Measurements from ENCODE around the gene SLC30A4. TPM values are rescaled to one million over a fixed set of nuclear protein-coding genes. Genes with fewer than 3 reads are reported as not detected.

Gene SLC30A4
- total and polyA plus RNA-seq, 2 of the 4 experiments (the other 2 are of a cell fraction), result 2.1 to 5.6 TPM

- Histone ChIP-seq H2BK15ac (ENCODE audit: low read depth, low read length) (no peak overlapping the region), H3K27ac (ENCODE audit: insufficient read depth, low read length) (no peak overlapping the region), H3K14ac (replicated peaks; ENCODE audit: low read depth, low read length) (no peak overlapping the region), H3K36me3 (ENCODE audit: control insufficient read depth, insufficient read depth, low read length) (no peaks in the 10 kb centered on the region), H2AK9ac (replicated peaks; ENCODE audit: low read depth, low read length, poor library complexity) (no peak overlapping the region), H3K23ac (ENCODE audit: low read depth, low read length) (no peak overlapping the region), H2BK5ac (ENCODE audit: low read depth, low read length, poor library complexity, severe bottlenecking) (no peak overlapping the region), H3K56ac (ENCODE audit: extremely low read depth, insufficient read depth, low read length) (no peak overlapping the region), H3K4me1 (ENCODE audit: control insufficient read depth, insufficient read depth, low read length) (0 out of 2 replicates have a peak, but pooled peaks cover 2% of the 10 kb centered on the region), H3K4me3 (ENCODE audit: insufficient read depth, low read depth, low read length) (no peak overlapping the region), H3K18ac (ENCODE audit: low read depth, low read length) (no peak overlapping the region), H4K20me1 (ENCODE audit: insufficient read depth, low read length) (no peaks in the 10 kb centered on the region), H4K5ac (ENCODE audit: low read depth, low read length) (no peak overlapping the region), H3K9ac (ENCODE audit: low read depth, low read length) (no peak overlapping the region), H3K79me1 (ENCODE audit: low read depth in 1 of 2, low read length in 2 of 2) (no peaks in the 10 kb centered on the region), H4K8ac (ENCODE audit: low read depth in 2 of 2, low read length in 2 of 2) (no peak overlapping the region; a peak in 1 of 4 replicates), H4K91ac (ENCODE audit: insufficient read depth, low read depth, low read length) (no peak overlapping the region), H2BK20ac (ENCODE audit: low read depth, low read length) (no peak overlapping the region), H2BK120ac (ENCODE audit: low read depth, low read length) (no peak overlapping the region), H3K4ac (ENCODE audit: low read depth, low read length) (no peak overlapping the region), H3K27me3 (ENCODE audit: control insufficient read depth, insufficient read depth, low read length) (no peaks in the 10 kb centered on the region), H3K9me1 (ENCODE audit: insufficient read depth, low read length) (no peaks in the 10 kb centered on the region), H2AFZ (replicated peaks; ENCODE audit: low read length, poor library complexity) (no peak overlapping the region), H2AK5ac (ENCODE audit: low read depth, low read length) (no peak overlapping the region), H3K9me3 (ENCODE audit: control insufficient read depth, insufficient read depth, low read length) (no peaks in the 10 kb centered on the region), H3K4me2 (ENCODE audit: low read depth, low read length) (no peak overlapping the region)
- POLR2A ChIA-PET (ENCODE audit: unreplicated experiment), result no interaction called here
- DNase-seq, result no peak
- no peak for ATAC-seq (ENCODE audit: low read depth)
- CTCF ChIA-PET, result no interaction called here
- intact Hi-C loops (cut with micrococcal nuclease) (no loop called here), dilution Hi-C loops (cut with HindIII; ENCODE audit: low sequenced_read_pairs, unreplicated experiment) (no loop called here), in situ Hi-C loops (cut with MboI; ENCODE audit: low sequenced_read_pairs) (no loop called here)
- WGBS, 2 experiments (ENCODE audit: extremely low coverage in 2 of 2, insufficient read length in 1 of 2), result no CpG with 5 or more reads among the region's 1 CpG
- no TSS peak for BruUV-seq (replicated peaks)
- TF ChIP-seq BHLHE40 (IDR thresholded peaks at IDR 0.05; ENCODE audit: low read depth, low read length) (no peak), ELK1 (IDR thresholded peaks at IDR 0.05; ENCODE audit: borderline replicate concordance, low read depth, low read length) (no peak), CHD1 (IDR thresholded peaks at IDR 0.05; ENCODE audit: low read depth, low read length) (no peak), MXI1 (IDR thresholded peaks at IDR 0.05; ENCODE audit: borderline replicate concordance, low read depth, low read length) (no peak), USF2 (IDR thresholded peaks at IDR 0.05; ENCODE audit: low read depth, low read length) (no peak), RAD21 (IDR thresholded peaks at IDR 0.05; ENCODE audit: low read length) (no peak), SMC3 (IDR thresholded peaks at IDR 0.05; ENCODE audit: low read depth, low read length) (no peak), RFX5 (IDR thresholded peaks at IDR 0.05; ENCODE audit: low read depth, low read length) (no peak), FOS (IDR thresholded peaks at IDR 0.05; ENCODE audit: low read depth, low read length) (no peak)
These were observed 23.9 kb downstream of the SLC30A4 start for GRCh38 chr15:45498701-45499100.
